Motor neuron (in vitro differentiated cells): ENCODE data around the gene RGPD4. TPM values are rescaled to one million over a fixed set of nuclear protein-coding genes. Genes with fewer than 3 reads are reported as not detected.
"Not testable (repeated sequence)": the region's sequence is repeated elsewhere in the genome, so short reads cannot be mapped to it uniquely, and the experiment has no call there.

Experiments
- ATAC-seq, 8 experiments: fragments of 200-7000 bp; cut with Tn5 transposase; replicated peaks in 6 of 8; 2 replicates each; pipeline ENCODE4 v1.8.0; 2021; ENCODE audit warnings: mild to moderate bottlenecking in 8 of 8, moderate library complexity in 8 of 8
- H3K27ac ChIP-seq, 2 donors: fragments of 250-450 bp; sonication (Bioruptor Pico); 2 replicates each; pipeline ENCODE4 v1.9.0; 2021; ENCODE audit warnings: antibody characterized with exemption in 2 of 2, mild to moderate bottlenecking in 2 of 2, moderate library complexity in 1 of 2
- H3K4me1 ChIP-seq, 2 donors: fragments of 250-450 bp; sonication (Bioruptor Pico); replicated peaks in 1 of 2; 2 replicates each; pipeline ENCODE4 v1.6.1; 2021; ENCODE audit warnings: antibody characterized with exemption in 2 of 2, mild to moderate bottlenecking in 2 of 2, moderate library complexity in 1 of 2
- H3K4me3 ChIP-seq, 5 donors: fragments of 250-450 bp; sonication (Bioruptor Pico); 2 replicates each; pipeline ENCODE4 v1.9.0; 2021; ENCODE audit warnings: antibody characterized with exemption in 5 of 5, mild to moderate bottlenecking in 5 of 5, moderate library complexity in 4 of 5
- WGBS, 10 experiments: fragments of 450-650 bp; shearing (Covaris generic); methylation state at CpG; one replicate each; pipeline ENCODE4 v1.0.0; 2022; 5-methylcytosine and 5-hydroxymethylcytosine counted together
- in situ Hi-C, 9 experiments: fragments of 400-800 bp; cut with MboI; loops; one replicate each; pipeline ENCODE4 v1.15.0; 2021; ENCODE audit warnings: low sequenced_read_pairs in 9 of 9, low pct_unique_long_range_greater_than_20kb in 2 of 9; ENCODE audit not compliant: unreplicated experiment in 9 of 9
- total RNA-seq, 8 experiments: library from RNA; unstranded; fragments of 300-600 nt; gene quantifications; 2 replicates each; pipeline versions ENCODE4 v1.2.3 to v1.2.4, GENCODE V29; 2022

Gene RGPD4
- total RNA-seq, 8 experiments from 2014 or later: 0.05 to 0.24 (median 0.17) TPM; not detected in 1

- 14 to 85% (median 50%) methylated on average over 1 to 5 of the region's 5 CpGs for WGBS, 10 experiments
These were observed 9.3 kb upstream of the RGPD4 start for GRCh38 chr2:107817378-107817777.

GRCh38 chr2:107822302-107822701, 4.4 kb upstream of the RGPD4 start:
- in situ Hi-C loops: no loop called here
- 0 to 100% (median 87%) methylated on average over 1 to 4 of the region's 4 CpGs; no CpG with 5 or more reads in 2 of the 10 experiments for WGBS, 10 experiments
- no peak for ATAC-seq

More at GRCh38 chr2:107817378-107817777, 9.3 kb upstream of the RGPD4 start:
- Histone ChIP-seq H3K4me1 (no peaks in the 10 kb centered on the region), H3K4me3 (no peak overlapping the region), H3K27ac (no peak overlapping the region)
- in situ Hi-C loops: no loop called here
- ATAC-seq: no peak

GRCh38 chr2:107824451-107825205, 2.1 kb upstream of the RGPD4 start:
- Histone ChIP-seq H3K4me3 (no peak overlapping the region), H3K4me1 (no peaks in the 10 kb centered on the region), H3K27ac (no peak overlapping the region)
- ATAC-seq: no peak
- in situ Hi-C loops: no loop called here
- 10 to 89% (median 54%) methylated on average over 1 to 2 of the region's 2 CpGs; no CpG with 5 or more reads in 2 of the 10 experiments for WGBS, 10 experiments

More at GRCh38 chr2:107822302-107822701, 4.4 kb upstream of the RGPD4 start:
- Histone ChIP-seq H3K4me3 (no peak overlapping the region), H3K4me1 (no peaks in the 10 kb centered on the region), H3K27ac (no peak overlapping the region)

GRCh38 chr2:107825206-107825563, 1.5 kb upstream of the RGPD4 start:
- H3K27ac ChIP-seq: no peak overlapping the region
- ATAC-seq: no peak
- H3K4me1 ChIP-seq: no peaks in the 10 kb centered on the region
- WGBS, 10 experiments: 19 to 100% (median 91%) methylated on average over 1 to 2 of the region's 2 CpGs; no CpG with 5 or more reads in 1 of the 10 experiments
- no peak overlapping the region for H3K4me3 ChIP-seq
- in situ Hi-C loops: no loop called here

GRCh38 chr2:107829514-107829913, 2.8 kb downstream of the RGPD4 start:
- H3K4me1 ChIP-seq, in situ Hi-C loops, H3K27ac ChIP-seq, H3K4me3 ChIP-seq, ATAC-seq: not testable (repeated sequence)
- no CpG with 5 or more reads among the region's 46 CpGs for WGBS, 10 experiments

- ATAC-seq, H3K27ac ChIP-seq, H3K4me3 ChIP-seq, in situ Hi-C loops, H3K4me1 ChIP-seq: not testable (repeated sequence)
- no CpG with 5 or more reads among the region's 2 CpGs for WGBS, 10 experiments
These were observed 6.5 kb downstream of the RGPD4 start for GRCh38 chr2:107833152-107833551.

- H3K4me3 ChIP-seq, H3K27ac ChIP-seq, H3K4me1 ChIP-seq, ATAC-seq, in situ Hi-C loops: not testable (repeated sequence)
- no CpG with 5 or more reads among the region's 11 CpGs for WGBS, 10 experiments
These were observed 6.9 kb downstream of the RGPD4 start for GRCh38 chr2:107833618-107834017.

- WGBS, 10 experiments: no CpG with 5 or more reads among the region's 2 CpGs
- peak in 6 of 8 experiments; percentile 32 to 100 (median 78) for ATAC-seq
- in situ Hi-C loops, H3K4me3 ChIP-seq, H3K27ac ChIP-seq, H3K4me1 ChIP-seq: not testable (repeated sequence)
These were observed 89.4 kb downstream of the RGPD4 start for GRCh38 chr2:107916121-107916520.

- ATAC-seq: peak in 2 of 8 experiments; percentile 31 to 35
- H3K4me1 ChIP-seq, in situ Hi-C loops, H3K27ac ChIP-seq, H3K4me3 ChIP-seq: not testable (repeated sequence)
- whole genome bisulfite sequencing, 10 experiments: 67 to 100% (median 100%) methylated on average over 1 of the region's 1 CpG; no CpG with 5 or more reads in 6 of the 10 experiments
These were observed 90.1 kb downstream of the RGPD4 start for GRCh38 chr2:107916696-107917370.

GRCh38 chr2:107927034-107927534, 100.4 kb downstream of the RGPD4 start:
- peak in 2 of 8 experiments; percentile 14 to 38 for ATAC-seq
- peaks cover 0 to 3% of the 10 kb centered on the region in 2 donors for H3K4me1 ChIP-seq
- in situ Hi-C loops: loop anchor here in 4 of 9 experiments (25.0 kb wide), 2 partner anchors 260 to 1290 kb away; no protein-coding TSS in a partner anchor
- WGBS, 10 experiments: 6 to 100% (median 47%) methylated on average over 1 to 3 of the region's 3 CpGs; no CpG with 5 or more reads in 1 of the 10 experiments
- no peak overlapping the region for H3K4me3 ChIP-seq
- H3K27ac ChIP-seq: no peak overlapping the region

- no peak overlapping the region for H3K27ac ChIP-seq
These were observed 104.7 kb downstream of the RGPD4 start for GRCh38 chr2:107931412-107931811.

GRCh38 chr2:107932488-107932887, 105.8 kb downstream of the RGPD4 start:
- H3K4me3 ChIP-seq: no peak overlapping the region
- H3K27ac ChIP-seq: no peak overlapping the region
- H3K4me1 ChIP-seq: peaks cover 0 to 13% of the 10 kb centered on the region in 2 donors
- in situ Hi-C loops: loop anchor here in 4 of 9 experiments (10.0 to 25.0 kb wide), 3 partner anchors 252 to 1295 kb away; no protein-coding TSS in a partner anchor
- ATAC-seq: peak in 4 of 8 experiments; percentile 24 to 58 (median 40)
- WGBS, 10 experiments: 28 to 73% (median 54%) methylated on average over 1 to 2 of the region's 2 CpGs; no CpG with 5 or more reads in 2 of the 10 experiments

More at GRCh38 chr2:107931412-107931811, 104.7 kb downstream of the RGPD4 start:
- peak in 4 of 8 experiments; percentile 38 to 77 (median 74) for ATAC-seq
- Histone ChIP-seq H3K4me1 (peaks cover 0 to 10% of the 10 kb centered on the region in 2 donors), H3K4me3 (no peak overlapping the region)
- 13 to 100% (median 81%) methylated on average over 2 to 3 of the region's 3 CpGs; no CpG with 5 or more reads in 2 of the 10 experiments for WGBS, 10 experiments
- in situ Hi-C loops: loop anchor here in 4 of 9 experiments (10.0 to 25.0 kb wide), 3 partner anchors 253 to 1294 kb away; no protein-coding TSS in a partner anchor

- WGBS, 10 experiments: 19 to 100% (median 71%) methylated on average over 1 to 3 of the region's 3 CpGs
- peak in 3 of 8 experiments; percentile 29 to 45 (median 43) for ATAC-seq
- peaks cover 0 to 13% of the 10 kb centered on the region in 2 donors for H3K4me1 ChIP-seq
- H3K27ac ChIP-seq: no peak overlapping the region
- no peak overlapping the region for H3K4me3 ChIP-seq
- in situ Hi-C loops: loop anchor here in 4 of 9 experiments (10.0 to 25.0 kb wide), 3 partner anchors 252 to 1296 kb away; no protein-coding TSS in a partner anchor
These were observed 106.3 kb downstream of the RGPD4 start for GRCh38 chr2:107932979-107933378.
